ENCODE measurements around the gene GPS1. TPM values are rescaled to one million over a fixed set of nuclear protein-coding genes. Genes with fewer than 3 reads are reported as not detected.

The GPS1 gene
- total and polyA plus RNA-seq, 8 donors, result 69.2 to 101 (median 78.8) TPM

DNA sequence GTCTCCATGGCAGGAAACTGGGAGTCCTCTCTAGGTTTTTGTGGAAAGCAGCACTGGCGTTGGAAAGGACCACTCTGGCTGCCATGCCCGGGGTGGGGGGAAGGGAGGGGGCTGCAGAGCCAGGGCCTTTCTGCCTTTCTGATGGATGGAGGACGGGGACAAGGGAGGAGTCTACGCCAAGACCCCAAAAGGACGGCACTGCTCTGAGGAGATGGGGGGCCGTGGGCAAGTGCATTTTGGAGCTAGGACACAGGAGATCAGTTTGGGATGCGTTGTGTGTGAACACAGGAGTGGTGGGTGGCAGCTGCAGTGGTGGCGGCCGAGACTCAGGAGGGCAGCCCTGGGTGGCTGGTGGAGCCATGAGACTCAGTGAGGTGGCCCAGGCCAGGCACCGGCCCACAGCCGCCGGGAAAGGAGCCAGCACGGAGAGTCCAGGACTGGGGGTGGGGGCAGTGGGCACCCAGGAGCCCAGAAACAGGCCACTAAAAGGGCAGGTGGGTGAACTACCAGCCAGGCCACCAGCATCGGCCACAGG is 31.1 kb upstream of the GPS1 start:
- no peaks in the 10 kb centered on the region for H3K9me3 ChIP-seq
- H3K27me3 ChIP-seq, result no peaks in the 10 kb centered on the region
- intact Hi-C loops (cut with DNase I), result loop anchor here in 1 of 2 donors (1.0 kb wide), 1 partner anchor 61 kb away; no protein-coding TSS in a partner anchor
- TF ChIP-seq, protein P1, sequence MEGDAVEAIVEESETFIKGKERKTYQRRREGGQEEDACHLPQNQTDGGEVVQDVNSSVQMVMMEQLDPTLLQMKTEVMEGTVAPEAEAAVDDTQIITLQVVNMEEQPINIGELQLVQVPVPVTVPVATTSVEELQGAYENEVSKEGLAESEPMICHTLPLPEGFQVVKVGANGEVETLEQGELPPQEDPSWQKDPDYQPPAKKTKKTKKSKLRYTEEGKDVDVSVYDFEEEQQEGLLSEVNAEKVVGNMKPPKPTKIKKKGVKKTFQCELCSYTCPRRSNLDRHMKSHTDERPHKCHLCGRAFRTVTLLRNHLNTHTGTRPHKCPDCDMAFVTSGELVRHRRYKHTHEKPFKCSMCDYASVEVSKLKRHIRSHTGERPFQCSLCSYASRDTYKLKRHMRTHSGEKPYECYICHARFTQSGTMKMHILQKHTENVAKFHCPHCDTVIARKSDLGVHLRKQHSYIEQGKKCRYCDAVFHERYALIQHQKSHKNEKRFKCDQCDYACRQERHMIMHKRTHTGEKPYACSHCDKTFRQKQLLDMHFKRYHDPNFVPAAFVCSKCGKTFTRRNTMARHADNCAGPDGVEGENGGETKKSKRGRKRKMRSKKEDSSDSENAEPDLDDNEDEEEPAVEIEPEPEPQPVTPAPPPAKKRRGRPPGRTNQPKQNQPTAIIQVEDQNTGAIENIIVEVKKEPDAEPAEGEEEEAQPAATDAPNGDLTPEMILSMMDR (IDR thresholded peaks at IDR 0.05), result no peak
- peaks cover 0 to 16% of the 10 kb centered on the region in 2 donors for H3K36me3 ChIP-seq
- H3K4me1 ChIP-seq, result peaks cover 25 to 39% of the 10 kb centered on the region in 2 donors
- DNase-seq (no peak), ATAC-seq (no peak)
- no peak overlapping the region for H3K27ac ChIP-seq
- peak overlapping the region in 1 of 2 donors; percentile 99 for H3K4me3 ChIP-seq

DNA sequence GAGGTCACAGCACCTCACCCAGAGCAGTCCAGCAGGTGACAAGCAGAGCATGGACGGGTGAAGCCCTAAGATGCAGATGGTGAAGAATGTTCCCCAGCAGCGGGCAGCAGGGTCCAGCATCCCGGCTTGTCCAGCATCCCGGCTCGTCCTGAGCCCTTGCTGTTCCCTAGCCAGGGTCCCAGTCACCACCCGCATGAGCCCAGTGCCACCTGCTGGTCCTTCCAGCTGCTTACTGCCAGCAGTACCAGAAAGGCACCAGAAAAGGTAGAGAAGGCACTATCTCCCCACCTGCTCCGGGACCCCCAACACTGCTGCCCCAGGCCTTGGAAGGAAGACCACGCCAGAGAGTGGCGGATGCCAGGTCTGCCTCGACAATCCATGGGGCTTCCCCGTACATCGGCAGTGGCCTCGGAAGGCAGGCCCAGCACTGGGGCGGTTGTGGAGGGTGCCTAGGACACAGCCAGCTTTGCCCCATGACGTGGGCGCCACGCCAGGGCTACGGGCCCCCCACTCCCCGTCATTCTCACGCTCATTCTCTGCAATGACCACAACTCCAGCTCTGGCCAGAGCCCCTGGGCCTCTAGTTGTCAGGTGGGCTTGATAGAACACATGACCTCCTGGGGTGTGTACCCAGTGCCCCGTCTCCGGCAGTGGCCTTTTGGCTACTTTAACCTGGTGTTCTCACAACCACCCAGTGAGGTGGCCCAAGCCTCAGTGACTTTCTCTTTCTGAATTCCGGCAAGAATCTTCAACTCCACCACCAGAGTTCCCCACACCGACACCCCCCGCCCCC is 30.4 kb upstream of the GPS1 start:
- Histone ChIP-seq H3K36me3 (peaks cover 0 to 16% of the 10 kb centered on the region in 2 donors), H3K4me3 (peak overlapping the region in 1 of 2 donors; percentile 99), H3K4me1 (peaks cover 25 to 39% of the 10 kb centered on the region in 2 donors), H3K27me3 (no peaks in the 10 kb centered on the region), H3K27ac (no peak overlapping the region), H3K9me3 (no peaks in the 10 kb centered on the region)
- ATAC-seq, result peak; percentile 23
- intact Hi-C loops (cut with DNase I), result loop anchor here in 1 of 2 donors (1.0 kb wide), 1 partner anchor 62 kb away; no protein-coding TSS in a partner anchor
- DNase-seq, result peak; percentile 60 to 87 (median 79)
- TF ChIP-seq, protein P1 (IDR thresholded peaks at IDR 0.05), result peak; percentile 60 to 66

DNA sequence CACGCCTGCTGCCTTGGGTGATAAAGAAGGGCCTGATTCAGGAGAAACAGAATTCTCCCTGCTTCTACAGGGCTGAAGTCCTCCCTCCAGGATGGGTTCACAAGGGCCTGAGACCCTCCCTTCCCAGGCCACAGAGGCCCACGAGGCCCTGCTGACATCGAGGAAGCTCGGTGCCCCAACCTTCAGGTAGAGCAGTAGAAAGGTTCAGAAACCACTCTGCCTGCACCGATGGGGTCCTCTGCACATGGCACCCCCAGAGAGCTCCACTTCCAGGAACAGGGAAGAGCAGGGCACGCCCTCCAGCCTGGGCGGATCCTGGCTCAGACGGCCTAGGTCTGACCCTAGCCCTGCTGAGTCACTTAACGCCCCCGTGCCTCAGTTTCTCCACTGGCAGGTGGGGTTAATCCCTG is 29.8 kb upstream of the GPS1 start:
- TF ChIP-seq, protein P1 (IDR thresholded peaks at IDR 0.05), result no peak
- ATAC-seq, result no peak
- H3K4me3 ChIP-seq, result peak overlapping the region; percentile 93 to 99
- peak overlapping the region in 1 of 2 donors; percentile 80 for H3K27ac ChIP-seq
- peaks cover 25 to 39% of the 10 kb centered on the region in 2 donors for H3K4me1 ChIP-seq
- no peaks in the 10 kb centered on the region for H3K27me3 ChIP-seq
- DNase-seq, result no peak
- peaks cover 0 to 16% of the 10 kb centered on the region in 2 donors for H3K36me3 ChIP-seq
- intact Hi-C loops (cut with DNase I), result loop anchor here in 1 of 2 donors (1.0 kb wide), 1 partner anchor 63 kb away; no protein-coding TSS in a partner anchor
- no peaks in the 10 kb centered on the region for H3K9me3 ChIP-seq

DNA sequence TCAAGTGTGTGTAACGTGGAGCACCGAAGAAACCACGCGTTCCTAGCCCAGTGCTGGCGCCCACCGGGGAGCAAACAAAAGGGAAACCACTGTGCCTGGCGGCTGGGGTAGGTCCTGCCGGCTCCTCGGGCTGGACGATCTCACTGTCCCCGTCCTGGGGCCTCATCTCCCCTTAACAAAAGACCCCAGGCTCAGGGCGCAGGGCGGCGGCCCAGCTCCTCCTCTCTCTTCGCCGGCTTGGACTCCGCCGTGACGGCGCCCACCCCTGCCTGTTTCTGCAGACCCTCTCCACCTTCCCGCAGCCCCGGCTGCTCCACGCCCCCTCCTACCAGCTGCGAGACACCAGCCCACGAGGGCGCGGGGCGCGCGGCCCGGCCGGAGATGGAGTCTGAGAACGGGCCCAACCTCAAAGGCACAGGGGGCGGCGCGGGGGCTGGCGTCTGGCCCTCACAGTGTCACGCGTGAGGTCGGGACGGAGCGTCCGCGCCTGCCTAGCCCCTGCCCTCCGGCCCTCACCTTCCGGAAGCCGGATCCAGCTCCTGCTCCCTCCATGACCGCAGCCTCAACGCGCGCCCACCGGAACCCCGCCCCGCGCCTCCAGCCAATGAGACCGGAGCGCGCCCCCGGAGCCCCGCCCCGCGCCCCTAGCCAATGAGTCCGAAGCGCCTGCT is 29.3 kb upstream of the GPS1 start, which contains the start of gene CENPX:
CENPX (minus strand) TSS at position 569 of the 671 bp plus-strand sequence; CDS start at position 552, 17 bp downstream.
- TF ChIP-seq, protein P1 (IDR thresholded peaks at IDR 0.05), result no peak
- Histone ChIP-seq H3K36me3 (peaks cover 0 to 13% of the 10 kb centered on the region in 2 donors), H3K27me3 (no peaks in the 10 kb centered on the region), H3K4me3 (peak within 1 kb of the TSS; percentile 98 to 99), H3K9me3 (no peaks in the 10 kb centered on the region), H3K4me1 (peaks cover 25 to 39% of the 10 kb centered on the region in 2 donors), H3K27ac (peak within 1 kb of the TSS; percentile 19 to 80)
- intact Hi-C loops (cut with DNase I), result no loop called here
- DNase-seq (no peak), ATAC-seq (no peak)

Data from left lung (tissue), 10 donors.